HG03175 (cell line): ENCODE data around the gene INO80D.
A peak's percentile ranks its signal among the peaks of the same experiment; 100 is the strongest.
"Not testable (repeated sequence)": the region's sequence is repeated elsewhere in the genome, so short reads cannot be mapped to it uniquely, and the experiment has no call there.

Experiments
- ATAC-seq: cut with Tn5 transposase; IDR thresholded peaks from one replicate; pipeline ENCODE4 v1.9.1; 2021; ENCODE audit warnings: mild to moderate bottlenecking, moderate library complexity; ENCODE audit not compliant: unreplicated experiment

Gene INO80D

DNA sequence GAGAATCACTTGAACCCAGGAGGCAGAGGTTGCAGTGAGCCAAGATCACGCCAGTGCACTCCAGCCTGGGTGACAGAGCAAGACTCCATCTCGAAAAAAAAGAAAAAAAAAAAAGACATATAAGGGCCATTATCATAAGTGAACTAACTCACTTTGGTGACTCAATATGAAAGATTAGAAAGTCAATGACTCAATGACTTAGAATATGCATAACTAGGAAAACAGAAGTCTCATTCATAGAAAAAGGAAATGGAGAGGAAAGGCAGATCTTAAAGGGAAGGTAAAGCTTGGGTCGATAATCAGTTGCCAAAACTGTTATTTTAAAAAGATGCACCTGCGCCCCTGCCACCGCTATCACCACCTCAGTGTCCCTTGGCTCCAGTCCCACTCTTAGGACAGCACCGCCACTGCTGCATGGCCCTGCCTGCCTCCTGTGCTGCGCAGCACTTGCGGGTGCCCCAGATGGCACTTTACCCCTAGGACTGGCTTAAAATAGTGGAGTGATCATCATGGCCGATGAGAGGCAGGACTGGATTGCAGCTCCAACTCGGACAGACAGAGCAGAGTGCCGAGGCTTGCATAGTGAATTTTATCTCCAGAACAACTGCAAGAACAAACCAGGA, 54.7 kb downstream of the INO80D start:
- peak; percentile 55 for ATAC-seq

DNA sequence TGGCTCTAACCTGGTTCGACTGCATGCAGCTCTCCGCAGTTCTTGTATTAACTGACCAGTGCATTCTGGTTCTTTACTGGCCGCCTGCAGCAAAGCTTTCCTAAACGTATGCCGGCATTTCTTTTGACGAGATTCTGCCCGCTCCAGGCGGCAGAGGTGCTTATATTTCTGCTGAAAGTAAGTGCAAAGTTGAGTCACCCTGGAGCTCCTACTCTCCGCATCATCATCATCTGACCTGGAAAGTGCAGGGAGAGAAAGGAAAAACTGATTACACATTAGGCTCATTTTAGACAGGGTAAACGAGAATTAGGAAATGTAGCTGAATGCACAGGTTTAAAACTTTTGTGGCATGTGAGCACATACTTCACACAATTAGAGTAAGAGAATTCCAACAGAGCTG, 57.9 kb downstream of the INO80D start:
- no peak for ATAC-seq

DNA sequence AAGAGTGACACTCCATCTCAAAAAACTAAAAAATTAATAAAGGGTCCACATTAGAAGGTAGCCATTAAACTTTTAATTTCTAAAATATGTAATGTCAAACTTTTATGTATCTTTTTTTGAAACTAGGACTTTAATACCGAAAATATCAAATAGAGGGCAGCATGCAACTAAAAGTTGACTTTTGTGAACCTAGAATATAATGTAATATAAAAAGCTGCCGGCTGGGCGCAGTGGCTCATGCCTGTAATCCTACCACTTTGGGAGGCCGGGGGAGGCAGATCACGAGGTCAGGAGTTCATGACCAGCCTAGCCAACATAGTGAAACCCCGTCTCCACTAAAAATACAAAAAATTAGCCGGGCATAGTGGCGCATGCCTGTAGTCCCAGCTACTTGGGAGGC, 62.8 kb downstream of the INO80D start:
- ATAC-seq = no peak

DNA sequence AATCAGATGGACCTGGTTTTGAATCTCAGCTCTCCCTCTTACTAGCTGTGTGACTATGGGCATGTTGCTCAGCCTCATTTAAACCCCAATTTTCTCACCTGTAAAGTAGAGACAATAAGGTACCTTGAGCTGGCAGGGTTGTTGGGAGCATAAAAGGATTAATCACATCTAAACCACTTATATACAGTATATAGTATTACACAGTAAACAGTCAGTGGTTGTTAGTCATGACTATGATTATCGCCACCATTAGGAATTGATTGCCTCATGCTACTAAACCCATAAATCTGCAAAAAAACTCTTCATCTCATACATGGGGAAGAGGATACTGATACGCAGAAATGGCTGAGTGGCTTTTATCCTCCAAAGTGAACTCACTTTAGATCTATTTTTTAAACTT, 65.8 kb downstream of the INO80D start:
- no peak for ATAC-seq

DNA sequence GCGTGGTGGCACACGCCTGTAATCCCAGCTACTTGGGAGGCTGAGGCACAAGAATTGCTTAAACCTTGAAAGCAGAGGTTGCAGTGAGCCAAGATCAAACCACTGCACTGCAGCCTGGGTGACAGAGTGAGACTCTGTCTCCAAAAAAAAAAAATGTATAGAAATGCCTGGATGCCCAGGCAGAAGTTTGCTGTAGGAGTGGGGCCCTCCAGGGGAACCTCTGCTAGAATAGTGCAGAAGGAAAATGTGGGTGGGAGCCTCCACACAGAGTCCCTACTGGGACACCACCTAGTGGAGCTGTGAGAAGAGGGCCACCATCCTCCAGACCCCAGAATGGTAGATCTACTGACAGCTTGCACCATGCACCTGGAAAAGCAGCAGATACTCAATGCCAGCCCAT, 70.2 kb downstream of the INO80D start:
- ATAC-seq = not testable (repeated sequence)

DNA sequence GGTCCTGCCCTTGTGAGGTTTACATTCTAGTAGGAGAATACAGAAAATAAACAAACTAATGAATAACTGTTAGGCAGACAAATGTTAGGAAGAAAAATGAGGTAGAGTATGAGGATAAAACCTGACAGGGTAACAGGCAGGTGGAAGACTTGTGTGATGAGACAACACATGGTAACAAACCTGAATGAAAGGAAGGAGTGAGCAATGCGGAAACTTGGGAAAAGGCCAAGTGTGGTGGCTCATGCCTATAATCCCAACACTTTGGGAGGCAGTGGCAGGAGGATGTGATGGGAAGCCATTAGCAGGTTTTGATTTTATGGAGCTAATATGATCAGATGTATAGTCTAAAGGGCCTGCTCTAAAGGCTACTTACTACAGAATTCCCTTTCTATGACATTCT, 74.2 kb downstream of the INO80D start:
- no peak for ATAC-seq

DNA sequence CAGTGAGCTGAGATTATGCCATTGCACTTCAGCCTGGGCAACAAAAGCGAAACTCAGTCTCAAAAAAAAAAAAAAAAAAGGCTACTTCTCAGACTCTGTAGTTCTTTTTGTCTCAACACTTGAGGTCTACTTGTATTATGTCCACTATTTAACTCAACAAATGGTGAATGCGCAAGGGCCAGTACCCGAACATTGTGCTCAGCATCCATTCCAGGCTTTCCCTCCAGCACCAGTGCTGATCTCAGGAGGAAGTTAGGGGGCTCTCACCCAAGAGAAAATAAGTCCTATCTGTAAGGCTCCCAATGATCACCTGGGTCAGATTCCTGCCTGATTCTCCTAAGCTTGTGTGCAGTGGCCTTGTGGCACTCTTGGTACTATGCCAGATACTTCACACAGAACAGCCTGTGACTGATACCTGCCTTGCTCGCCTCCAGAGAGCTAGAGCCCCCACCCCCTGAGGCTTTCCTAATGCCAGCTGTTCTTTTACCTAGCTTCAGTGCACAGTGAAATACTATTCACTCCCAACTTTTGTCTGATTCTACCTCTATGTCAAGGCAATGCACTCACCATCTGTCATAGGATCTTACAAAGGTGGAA, 74.9 kb downstream of the INO80D start:
- no peak for ATAC-seq

DNA sequence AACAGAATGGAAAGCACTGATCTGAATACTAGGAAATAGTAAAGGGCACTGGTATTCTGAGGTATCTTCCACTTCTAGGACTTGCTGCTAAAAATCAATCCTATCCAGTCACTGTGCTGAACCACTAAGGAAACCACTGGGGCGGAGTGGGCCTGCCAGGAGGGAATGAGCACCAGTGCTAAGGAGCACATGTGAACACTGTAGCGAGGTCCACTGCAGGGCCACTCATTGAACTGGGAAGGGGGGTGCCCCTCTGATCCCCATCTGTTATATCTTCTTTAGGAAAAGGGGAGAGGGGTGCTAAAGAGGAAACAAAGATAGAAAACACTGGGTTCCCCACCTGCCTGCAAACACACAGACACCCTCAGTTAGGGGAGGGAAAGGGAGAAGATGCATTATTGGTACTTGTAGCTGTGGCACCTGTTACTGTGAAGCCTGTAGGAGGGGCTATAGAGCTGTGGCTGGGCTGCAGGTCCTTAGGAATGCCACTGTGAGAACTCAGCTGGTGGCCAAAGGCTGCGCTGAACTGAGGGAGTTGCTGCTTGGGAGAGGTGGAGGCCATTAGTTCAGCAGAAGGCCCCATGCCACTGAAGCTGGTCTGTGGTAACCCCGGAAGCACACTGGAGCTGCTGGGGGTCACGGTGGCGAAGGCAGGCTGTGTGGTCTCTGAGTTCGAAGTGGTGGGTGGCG, 81.8 kb downstream of the INO80D start:
- ATAC-seq = no peak

DNA sequence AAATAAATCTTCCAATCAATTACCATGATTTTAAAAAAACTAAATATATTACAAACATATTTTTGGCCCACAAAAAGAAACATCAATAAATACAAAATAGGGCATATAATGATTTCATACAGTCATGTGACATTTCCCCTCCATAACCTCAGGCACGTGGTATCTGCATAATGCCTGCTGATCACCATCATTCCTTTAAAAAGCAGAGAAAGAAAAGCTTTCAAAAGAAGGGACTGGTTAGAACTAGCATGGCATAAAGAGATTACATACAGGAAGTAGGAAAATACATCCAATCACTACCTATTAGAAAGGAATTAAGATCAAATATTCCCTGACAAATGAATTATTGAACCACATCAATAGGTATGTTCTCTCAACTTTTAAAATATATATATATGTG, 83.5 kb downstream of the INO80D start:
- ATAC-seq = no peak

DNA sequence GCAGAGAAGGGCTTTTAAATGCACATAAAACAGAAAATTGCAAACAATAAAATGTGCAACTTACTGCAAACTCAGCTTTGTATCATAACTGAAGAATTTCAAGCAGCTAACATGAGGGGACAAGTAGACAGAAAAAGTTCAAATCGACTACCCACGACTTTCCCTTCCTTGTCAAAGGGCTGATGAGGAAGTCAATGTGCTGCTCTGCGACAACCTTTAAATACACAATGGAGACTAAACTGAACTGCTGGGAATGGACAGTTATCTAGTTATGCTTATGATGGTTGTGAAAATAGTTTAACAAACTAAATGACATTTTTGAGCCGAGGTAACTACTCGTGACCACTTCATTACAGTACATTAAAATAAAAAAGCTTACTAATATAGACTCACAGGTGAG, 84.1 kb downstream of the INO80D start:
- ATAC-seq = no peak

DNA sequence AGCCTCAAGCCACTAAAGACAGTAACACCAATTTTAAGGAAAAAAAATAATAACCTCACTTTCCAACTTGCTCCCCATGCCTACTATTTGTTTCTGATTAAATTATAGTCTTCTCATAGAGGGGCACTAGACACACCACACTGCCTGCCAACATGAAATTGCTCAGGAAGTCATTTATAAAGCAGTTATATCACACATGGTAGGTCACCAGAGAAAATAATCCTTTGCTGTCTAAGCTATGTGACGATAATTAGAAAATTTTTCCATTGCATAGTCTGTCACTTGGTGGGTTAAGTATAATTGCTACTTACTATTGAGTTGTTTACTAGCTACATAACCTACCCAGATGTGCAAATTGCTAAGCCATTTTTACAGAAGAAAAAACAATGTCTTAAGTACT, 85.2 kb downstream of the INO80D start:
- ATAC-seq = no peak

DNA sequence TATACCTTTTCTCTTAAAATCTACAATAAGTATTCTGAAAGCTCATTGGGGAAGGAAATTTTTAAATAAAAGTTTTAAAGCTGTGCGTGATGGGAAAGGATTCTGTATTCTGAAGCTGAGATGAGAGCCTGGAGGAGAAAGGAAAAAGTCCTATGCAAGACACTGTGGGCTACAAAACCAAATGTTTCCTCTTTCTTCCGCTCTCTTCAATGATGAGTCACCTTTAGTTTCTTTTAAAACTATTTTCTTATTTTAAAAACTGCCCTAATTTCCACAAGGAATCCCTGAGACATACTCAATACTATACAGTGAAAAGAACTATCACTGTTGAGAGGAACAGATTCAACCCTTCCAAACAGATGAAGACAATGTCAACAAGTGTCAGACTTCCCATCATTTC, 87.4 kb downstream of the INO80D start:
- no peak for ATAC-seq

DNA sequence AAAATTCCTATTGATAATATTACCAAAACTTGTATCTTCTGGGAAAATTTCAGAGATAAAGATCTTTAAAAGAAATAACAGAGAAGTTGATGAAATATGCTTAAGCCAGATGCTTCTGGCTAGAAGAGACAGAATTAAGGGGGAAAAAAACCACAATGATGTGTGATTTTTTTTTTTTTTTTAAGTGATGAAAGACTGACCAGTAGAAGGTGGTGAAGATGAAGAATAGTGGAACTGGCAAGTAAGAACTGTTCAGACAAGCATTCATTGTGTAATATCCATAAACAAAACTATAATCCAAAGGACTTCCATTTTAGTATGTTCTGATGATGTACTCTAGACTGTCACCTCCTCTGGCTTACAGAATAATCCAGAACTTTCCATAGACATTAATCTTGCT, 89.8 kb downstream of the INO80D start:
- no peak for ATAC-seq

DNA sequence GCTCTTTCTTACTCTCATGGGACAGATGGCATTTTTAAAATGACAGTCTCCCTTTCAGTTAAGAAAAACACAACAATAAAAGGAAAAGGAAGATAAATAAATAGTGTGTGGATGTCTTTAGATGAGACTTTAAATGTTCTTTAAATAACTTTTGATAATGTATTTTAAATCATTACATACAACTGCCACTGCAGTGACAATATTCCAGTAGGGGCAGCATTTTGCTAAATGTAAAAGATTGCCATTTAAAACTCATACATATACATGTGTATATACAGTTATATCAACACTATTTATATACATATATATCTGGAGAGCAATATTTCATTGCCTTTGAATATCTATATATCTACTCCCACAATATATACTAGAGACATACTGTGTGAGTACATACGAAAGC, 90.7 kb downstream of the INO80D start:
- ATAC-seq = no peak

DNA sequence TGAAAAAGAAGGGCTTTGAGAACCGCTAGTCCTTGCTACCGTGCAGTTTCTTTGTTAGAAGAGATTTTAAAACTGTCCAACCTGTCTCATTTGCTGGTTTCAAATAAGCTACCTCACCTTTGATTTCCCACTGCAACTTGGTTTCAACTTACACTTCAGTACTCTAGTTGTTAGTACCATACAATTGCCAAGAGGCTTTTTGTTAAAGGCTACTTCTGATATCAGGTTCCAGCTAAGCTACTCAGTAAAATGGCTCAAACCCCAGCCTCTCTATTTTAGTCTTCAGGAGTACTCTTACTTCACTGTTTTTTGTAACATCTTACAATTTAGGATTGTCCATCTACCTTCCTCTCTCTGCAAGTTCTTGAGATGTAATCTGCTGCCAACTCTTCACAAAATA, 91.6 kb downstream of the INO80D start:
- no peak for ATAC-seq

DNA sequence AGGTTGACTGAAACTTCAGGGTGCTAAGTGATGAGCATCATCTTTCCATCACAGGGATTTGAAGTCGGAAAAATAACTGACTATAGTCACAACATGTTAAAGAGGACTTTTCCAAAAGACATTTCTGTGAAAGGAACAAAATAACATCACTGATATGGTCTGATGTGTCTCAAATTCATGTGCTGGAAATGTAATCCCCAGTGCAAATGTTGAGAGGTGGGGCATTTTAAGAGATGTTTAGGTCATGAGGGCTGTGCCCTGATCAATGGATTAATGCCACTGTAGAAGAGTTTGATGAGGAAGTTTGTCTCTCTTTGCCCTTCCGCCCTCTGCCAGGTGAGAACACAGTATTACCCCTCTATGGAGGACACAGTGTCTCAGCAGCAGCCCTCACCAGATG, 95.9 kb downstream of the INO80D start:
- no peak for ATAC-seq

DNA sequence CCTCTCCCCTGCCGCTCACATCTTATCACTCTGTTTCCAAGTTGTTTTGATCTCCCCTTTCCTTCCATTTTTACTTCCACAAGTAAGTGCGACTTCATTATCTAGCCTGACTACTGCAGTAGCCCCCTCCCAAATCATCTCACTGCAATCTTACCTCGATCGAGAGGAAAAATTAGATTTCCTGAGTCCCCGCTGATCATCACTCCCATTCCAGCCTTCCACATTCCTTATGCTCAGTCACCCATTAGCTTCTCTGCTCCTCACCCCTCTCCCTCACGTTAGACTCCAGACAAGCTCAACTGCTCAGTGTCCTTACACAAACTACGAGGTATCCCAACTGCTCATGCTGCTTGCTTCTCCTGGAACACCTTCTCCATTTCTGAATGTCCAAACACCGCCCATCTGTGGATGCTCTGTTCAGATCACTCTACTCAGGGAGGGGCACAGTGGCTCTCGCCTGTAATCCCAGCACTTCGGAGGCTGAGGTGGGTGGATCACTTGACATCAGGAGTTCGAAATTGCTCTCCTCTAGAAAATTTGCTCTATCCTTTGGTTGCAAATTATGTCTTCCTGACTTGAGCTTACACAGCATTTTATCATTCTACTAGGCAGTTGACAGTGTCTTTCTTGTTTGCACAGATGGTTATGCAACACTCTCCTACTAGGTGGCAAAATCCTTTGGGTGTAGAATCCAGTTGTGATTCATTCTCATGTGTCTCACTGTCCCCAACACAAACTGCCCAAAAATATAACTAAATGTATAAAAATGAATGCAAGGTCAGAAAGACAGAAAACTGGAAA, 96.5 kb downstream of the INO80D start:
- ATAC-seq = no peak

DNA sequence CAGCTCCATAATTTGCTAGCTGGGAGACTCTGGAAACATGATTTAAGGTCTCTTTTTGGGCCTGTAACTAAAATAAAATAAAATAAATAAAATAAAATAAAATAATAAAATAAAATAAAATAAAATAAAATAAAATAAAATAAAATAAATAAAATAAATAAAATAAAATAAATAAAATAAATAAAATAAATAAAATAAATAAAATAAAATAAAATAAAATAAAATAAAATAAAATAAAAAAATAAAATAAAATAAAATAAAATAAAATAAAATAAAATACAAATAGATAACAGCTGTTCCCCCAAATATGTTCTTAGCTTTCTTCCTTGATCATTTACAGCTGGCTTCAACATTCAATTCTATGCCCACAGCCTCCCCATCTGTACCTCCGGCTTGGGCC, 97.3 kb downstream of the INO80D start:
- ATAC-seq = not testable (repeated sequence)

DNA sequence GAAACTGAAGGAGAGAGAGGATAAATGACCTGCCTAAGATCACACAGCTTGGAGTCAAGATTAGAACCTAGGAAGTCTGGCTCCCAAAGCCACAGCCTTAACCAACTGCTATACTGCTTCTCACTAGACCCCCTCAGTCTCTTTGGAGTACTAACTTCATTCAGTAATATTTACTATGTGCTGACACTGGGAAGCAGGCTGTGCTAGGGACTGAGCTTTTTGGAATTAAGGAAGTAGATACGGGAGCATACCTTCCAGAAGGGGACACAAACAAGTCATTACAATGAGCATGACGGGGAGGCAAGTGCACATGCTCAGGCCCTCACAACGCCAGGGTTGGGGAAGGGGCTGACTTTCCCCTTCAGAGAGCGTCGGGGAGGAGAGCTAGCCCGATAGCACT, 97.7 kb downstream of the INO80D start:
- no peak for ATAC-seq

DNA sequence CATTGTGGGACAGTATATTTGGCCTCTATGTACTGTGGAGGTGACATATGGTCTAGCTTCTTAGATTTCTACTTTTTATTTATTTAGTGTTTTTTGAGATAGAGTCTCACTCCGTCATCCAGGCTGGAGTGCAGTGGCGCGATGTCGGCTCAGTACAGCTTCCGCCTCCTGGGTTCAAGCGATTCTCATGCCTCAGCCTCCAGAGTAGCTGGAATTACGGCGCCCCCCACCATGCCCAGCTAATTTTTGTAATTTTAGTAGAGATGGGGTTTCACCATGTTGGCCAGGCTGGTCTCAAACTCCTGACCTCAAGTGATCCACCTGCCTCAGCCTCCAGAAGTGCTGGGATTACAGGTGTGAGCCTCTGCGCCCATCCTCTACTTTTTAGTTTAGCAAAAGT, 99.6 kb downstream of the INO80D start:
- not testable (repeated sequence) for ATAC-seq

DNA sequence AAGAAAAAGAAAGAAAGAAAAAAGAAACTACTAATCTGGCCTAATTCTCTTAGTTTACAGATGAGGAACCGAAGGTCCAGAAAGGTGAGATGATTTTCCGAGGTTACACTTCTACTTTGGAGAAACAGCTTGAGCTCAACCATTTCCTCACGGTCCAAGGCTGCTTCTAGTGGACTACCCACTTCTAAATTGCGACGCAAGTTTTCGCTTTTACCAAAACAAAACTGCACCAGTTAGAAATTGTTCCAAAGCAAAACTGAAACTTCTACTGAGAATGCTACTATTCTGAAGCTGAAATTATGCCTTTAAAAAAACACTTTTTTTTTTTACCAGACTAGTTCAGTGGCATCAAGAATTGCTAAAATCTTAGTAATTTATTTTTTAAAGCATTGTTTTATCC, 101.6 kb downstream of the INO80D start:
- ATAC-seq = peak; percentile 72
